ENCODE data around the gene SRR.
"Not testable (repeated sequence)": the region's sequence is repeated elsewhere in the genome, so short reads cannot be mapped to it uniquely, and the experiment has no call there.

The SRR gene

GRCh38 chr17:2303204-2304188, at the start of gene SRR, which contains the start of gene SMG6:
TSS of gene SRR (plus strand) at chr17:2303950. CDS start at chr17:2315561, 11,611 bp downstream.
TSS of gene SMG6 (minus strand) at chr17:2303785. CDS start at chr17:2303720, 65 bp downstream.
- DNase-seq (ENCODE audit: low read depth), result peak; percentile 92

DNA sequence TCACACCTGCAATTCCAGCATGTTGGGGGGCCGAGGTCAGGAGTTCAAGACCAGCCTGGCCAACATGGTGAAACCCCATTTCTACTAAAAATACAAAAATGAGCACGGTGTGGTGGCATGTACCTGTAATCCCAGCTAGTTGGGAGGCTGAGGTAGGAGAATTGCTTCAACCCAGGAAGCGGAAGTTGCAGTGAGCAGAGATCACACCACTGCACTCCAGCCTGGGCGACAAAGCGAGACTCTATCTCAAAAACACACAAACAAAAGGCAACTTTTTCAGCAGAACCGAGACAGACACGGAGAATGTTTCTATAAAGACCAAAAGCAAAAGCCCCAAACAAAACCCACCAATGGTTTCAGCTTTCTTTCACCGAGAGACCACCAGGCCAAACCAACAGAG, 44.9 kb upstream of the SRR start:
- not testable (repeated sequence) for DNase-seq (ENCODE audit: low read depth)

DNA sequence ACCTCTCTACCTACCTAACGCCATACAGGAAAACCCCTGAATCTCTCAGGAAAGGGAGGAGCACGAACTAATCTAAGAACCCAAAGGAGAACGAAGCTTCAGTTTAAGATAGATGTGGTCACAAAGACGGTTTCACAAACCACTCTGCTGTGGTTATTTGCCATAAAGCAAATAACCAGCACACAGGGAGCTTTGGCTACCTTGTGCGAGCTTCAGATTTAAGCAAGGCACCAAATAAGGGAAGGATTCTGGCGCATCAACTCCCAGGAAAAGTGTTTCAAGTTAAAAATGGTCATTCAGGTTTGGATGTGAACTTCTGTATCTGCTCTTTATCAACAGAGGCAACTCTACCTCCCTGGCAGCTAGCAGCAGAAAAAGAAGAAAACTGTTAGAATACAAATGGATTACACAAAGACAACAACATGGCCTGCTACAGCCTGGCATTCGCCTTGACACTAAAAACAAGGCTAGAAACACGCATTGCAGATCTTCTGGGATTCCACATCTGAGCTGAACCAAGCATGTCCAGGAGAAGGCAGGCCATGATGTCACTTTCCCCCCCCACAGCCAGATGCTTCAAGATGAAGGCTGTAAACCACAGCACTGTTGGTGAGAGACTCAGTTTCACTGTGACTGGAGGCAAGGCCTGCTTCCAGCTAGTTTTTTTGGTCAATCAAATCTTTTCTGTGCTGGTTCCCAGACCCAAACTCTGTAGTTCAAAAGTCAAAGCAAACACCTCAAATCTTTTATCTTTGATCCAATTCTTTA, 43.8 kb upstream of the SRR start:
- peak; percentile 62 for DNase-seq (ENCODE audit: low read depth)

GRCh38 chr17:2262135-2262587, 41.6 kb upstream of the SRR start:
- no peak for DNase-seq (ENCODE audit: low read depth)

- no peak for DNase-seq (ENCODE audit: low read depth)
Measured at GRCh38 chr17:2263183-2264066, 40.3 kb upstream of the SRR start.

GRCh38 chr17:2264067-2264860, 39.5 kb upstream of the SRR start:
- no peak for DNase-seq (ENCODE audit: low read depth)

GRCh38 chr17:2265166-2265565, 38.6 kb upstream of the SRR start:
- DNase-seq (ENCODE audit: low read depth), result not testable (repeated sequence)

DNA sequence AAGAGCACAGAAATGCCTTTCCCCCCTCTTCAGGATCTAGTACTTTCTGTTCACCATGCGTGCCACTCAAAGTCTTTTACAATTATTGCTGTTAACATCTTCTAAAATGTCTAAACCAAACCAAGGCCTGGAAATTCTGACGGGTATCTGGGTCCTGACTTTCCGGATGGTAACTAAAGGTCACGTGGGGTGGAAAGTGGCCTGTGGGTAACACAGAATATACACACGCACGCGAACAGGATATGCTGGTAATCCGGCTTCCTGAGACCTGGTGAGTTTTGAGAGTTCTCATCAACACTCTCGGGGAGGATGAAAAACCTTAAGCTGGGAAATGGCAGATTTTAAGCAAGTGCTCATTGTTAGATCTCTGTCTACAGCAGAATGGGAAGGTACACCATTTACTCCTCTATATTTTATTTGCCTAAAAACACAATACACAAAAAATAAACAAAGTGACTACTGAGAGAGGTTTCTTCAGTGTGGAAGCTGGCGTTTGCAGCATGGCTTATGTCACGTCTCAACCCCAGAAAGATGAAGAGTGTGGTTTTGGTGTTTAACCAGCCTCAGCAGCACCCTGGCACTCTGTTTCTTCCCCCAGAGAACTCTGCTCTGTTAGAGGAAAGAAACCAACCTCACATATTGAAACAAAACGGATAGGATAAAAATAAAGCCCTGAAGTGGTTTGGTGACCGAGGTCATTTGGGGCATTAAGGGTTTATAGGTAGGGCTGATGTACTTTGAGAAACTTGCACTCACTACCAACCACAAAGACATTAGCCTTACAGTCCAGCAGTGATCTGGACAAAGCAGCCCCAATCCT, 37.5 kb upstream of the SRR start:
- peak; percentile 73 for DNase-seq (ENCODE audit: low read depth)

DNA sequence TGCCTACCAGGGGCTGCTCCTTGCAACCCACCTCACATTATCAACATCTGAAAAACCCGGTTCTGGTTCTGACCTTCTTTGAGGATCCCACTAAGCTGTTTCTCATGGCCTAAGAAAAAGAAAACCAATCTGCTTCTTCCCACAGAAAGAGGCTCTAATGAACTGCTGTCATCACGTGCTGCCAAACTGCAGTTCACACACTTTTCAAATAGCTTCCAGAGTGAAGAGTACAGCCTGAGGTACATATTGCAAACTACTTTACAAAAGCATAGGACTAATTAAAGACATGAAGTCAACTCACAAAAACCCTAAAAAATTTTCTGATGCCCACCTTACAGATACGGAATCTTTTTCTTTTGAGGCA, 36.9 kb upstream of the SRR start:
- DNase-seq (ENCODE audit: low read depth), result no peak

GRCh38 chr17:2267354-2267753, 36.4 kb upstream of the SRR start:
- no peak for DNase-seq (ENCODE audit: low read depth)

GRCh38 chr17:2271985-2272702, 31.6 kb upstream of the SRR start:
- DNase-seq (ENCODE audit: low read depth), result no peak

DNA sequence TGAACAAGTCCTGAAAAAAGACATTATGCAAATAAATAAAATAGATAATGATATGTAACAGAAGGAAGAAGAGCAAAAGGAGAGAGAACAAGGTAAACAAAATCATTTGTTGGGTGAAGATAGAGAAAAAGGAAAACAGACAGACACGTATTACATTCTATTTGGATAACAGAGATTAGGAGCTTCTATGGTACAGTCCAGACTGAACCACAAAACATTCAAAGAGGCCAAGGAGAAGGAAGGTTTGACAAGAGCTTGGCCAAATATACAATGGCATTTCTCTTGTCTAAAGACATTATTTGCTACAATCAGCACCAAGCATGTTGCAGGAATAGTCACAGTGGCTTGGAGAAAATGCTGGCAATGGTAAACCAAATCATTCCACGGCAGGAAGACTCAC, 29.3 kb upstream of the SRR start:
- no peak for DNase-seq (ENCODE audit: low read depth)

DNA sequence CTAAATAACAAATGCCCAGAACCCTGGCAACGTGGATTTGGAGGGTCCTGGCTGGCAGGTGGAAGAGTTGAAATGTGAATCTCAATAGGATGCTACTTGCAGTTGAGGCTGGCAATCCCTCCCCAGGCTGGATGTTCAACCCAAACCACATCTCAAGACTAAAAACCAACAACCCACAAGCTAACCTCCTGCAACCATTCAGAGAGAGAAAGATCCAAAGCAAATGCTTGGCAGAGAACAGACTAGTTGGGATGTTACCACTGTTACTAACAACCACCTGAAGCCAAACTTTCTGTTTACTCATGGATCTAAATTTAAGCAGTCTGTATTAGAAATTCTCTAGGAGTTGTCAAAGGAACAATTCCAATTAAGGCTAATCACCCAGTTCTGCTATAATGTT, 28.0 kb upstream of the SRR start:
- no peak for DNase-seq (ENCODE audit: low read depth)

DNA sequence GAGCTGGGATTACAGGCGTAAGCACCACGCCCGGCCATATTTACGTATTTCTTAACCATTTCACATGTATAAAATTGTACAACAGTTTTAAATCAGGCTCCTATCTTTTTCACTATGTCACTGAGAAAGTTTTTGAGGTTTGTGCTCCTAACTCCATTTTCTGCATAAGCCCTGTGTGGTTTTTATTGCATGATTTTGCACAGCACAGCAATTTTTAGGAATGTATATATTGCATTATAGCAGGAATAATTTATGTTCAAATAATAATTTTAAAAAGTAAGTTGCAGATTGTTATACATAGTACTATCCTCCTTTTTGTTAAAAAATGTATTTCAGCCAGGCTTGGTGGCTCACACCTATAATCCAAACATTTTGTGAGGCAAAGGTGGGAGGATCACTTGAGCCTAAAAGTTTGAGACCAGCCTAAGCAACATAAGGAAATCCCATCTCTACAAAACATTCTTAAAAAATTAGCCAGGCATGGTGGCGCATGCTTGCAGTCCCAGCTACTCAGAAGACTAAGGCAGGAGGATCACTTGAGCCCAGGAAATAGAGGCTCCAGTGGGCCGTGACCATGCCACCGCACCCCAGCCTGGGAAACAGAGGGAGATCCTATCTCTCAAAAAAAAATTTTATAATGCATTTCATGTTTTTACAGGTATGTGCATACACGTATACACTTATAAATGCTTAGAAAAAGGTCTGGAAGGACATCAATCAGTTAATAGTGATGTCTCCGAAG, 26.1 kb upstream of the SRR start:
- no peak for DNase-seq (ENCODE audit: low read depth)

GRCh38 chr17:2279707-2280106, 24.0 kb upstream of the SRR start:
- DNase-seq (ENCODE audit: low read depth), result no peak

DNA sequence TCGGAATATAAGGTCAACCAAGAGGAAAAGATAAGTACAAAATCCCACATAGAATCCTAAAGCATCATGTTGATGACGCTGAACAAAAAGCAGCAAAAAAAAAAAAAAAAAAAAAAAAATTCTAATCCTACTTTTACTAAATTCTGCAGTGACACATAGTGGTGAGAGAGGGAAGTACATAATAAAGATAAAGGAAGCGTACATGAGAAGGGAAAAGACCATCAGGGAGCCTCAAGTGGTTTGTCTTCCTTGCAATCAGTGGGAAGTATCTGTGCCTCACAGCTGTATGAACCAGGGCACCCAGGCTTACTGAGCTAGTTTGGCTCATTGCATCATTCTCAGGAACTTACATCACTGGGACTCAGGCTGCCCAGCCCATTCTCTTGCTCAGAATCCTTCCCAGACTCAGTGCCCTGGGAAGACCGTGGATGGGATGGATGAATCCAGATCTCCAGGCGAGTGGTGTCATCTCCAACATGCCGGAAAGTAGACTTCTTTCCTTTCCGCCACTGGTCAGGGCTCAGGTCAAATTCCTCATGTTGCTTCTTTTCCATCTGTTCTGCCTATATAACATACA, 21.4 kb upstream of the SRR start:
- DNase-seq (ENCODE audit: low read depth), result no peak

DNA sequence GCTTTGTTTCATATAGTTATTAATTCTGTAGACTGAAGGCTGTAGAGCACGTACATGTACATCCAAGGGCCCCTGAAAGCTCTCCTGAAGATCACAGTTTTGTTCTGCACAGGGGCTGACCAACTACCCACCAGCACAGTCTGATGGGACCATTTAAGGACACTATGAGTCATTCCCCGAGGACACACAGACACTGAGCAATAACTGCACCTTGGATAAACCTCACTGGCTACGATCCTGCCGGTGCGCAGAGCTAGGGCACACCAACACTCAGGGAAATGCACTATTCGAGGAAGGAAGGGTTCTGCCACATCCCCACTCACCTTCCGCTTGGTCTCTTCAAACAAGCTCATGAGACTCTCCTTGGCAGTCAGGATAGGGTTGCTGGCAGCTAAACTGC, 20.4 kb upstream of the SRR start:
- no peak for DNase-seq (ENCODE audit: low read depth)

DNA sequence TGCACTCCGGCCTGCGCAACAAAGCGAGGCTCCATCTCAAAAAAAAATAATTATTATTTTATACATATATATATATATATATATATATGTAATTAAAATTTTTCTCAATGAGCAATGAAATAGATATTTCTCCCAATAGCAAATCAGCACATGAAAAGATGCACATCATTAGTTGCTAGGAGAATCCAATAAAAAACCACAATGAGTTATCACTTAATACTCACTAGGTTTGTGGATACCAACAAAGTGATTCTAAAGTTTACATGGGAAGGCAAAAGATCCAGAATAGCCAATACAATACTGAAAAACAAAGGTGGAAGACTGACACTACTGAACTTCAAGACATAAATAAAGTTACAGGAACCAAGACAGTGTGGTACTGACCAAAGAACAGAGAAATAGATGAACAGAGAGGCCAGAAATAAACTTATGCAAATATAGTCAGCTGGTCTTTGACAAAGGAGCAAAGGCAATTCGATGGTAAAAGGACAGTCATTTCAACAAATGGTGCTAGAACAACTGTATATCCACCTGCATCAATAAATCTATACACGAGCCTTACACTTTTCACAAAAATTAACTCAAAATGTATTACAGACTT, 13.8 kb upstream of the SRR start:
- no peak for DNase-seq (ENCODE audit: low read depth)
